Activated T-cell treated with anti-CD3 and anti-CD28 coated beads for 48 hours (primary cell): ENCODE results near the gene NDUFS2.
A peak's percentile ranks its signal among the peaks of the same experiment; 100 is the strongest.

Source experiments
- DNase-seq: peaks from one replicate; pipeline ENCODE4 v3.0.0-alpha.2; 2020; ENCODE audit warnings: low read depth

Gene NDUFS2

DNA sequence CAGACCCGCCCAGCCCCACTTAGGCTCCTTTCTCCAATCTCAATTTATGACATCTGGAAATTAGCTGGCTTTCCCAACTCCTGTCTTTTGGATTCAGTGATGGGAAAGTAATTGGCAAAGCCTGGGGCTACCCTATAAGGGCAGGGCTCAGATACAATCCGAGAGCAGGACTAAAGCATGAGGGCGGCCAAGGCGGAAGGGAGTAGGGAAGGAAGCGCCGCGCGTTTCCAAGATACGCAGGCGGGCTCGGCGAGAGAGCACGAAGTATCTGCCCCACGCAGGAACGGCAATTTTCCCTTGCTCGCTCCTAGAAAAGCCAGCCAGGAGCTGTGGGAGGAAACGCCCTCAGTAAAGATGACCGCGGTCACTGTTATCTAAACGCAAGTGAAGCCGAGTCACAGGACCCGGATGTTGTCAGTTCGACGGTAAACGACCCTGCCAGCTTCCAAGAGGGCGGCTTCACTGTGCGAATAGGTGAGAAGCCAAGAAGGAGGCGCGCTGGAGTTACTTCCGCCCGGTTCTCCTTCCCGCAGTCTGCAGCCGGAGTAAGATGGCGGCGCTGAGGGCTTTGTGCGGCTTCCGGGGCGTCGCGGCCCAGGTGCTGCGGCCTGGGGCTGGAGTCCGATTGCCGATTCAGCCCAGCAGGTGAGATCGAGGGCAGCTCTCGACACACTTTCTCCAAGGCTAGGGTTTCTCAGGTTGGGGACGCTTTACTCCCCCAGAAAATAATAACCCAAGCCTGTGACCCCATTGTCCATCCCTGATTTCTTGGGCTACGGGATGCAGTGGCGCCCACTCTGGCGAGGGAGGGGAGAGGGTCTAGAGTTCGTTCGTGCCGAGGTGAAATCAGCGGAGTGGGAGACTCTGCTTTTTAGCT, at the start of gene NDUFS2:
Gene NDUFS2 (plus strand): TSS at position 532 of the 877 bp plus-strand sequence. CDS start 19 bp downstream, at position 551.
- DNase-seq, result peak; percentile 89

DNA sequence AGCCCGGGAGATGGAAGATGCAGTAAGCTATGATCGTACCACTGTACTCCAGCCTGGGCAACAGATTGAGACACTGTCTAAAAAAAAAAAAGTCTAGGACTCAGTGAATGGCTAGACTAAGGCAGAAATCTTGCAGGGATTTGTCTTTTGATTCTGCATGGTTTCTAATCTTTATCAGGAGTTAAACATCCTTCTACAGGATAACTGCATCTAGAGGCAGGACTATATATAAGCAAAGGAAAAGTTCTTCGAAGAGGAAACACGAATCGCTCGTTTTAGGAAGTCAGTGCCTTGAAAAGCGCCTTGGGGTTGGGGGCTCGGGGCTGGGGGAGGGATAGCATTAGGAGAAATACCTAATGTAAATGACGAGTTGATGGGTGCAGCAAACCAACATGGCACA, 49.0 kb upstream of the NDUFS2 start:
- no peak for DNase-seq

GRCh38 chr1:161153682-161154337, 48.4 kb upstream of the NDUFS2 start, which contains the start of gene UFC1:
Gene UFC1, plus strand, starts transcription at chr1:161153978. Its CDS starts 20 bp downstream, at chr1:161153998.
- DNase-seq, result peak; percentile 68

DNA sequence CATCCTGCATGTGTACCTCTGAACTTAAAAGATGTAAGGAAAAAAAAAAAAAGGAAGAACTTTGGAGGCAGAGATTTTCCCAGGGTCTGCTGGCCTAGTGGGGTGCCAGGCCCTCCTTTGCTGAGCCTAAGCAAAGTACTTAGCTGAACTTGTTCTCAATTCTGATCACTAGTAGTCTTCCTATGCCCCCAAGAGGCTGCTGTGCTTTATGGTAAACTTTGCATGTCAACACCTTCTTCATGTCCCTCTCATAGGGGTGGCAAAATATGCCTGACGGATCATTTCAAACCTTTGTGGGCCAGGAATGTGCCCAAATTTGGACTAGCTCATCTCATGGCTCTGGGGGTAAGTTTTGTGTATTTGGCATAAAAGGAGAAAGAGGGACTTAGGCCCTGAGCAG, 44.3 kb upstream of the NDUFS2 start:
- DNase-seq, result no peak

DNA sequence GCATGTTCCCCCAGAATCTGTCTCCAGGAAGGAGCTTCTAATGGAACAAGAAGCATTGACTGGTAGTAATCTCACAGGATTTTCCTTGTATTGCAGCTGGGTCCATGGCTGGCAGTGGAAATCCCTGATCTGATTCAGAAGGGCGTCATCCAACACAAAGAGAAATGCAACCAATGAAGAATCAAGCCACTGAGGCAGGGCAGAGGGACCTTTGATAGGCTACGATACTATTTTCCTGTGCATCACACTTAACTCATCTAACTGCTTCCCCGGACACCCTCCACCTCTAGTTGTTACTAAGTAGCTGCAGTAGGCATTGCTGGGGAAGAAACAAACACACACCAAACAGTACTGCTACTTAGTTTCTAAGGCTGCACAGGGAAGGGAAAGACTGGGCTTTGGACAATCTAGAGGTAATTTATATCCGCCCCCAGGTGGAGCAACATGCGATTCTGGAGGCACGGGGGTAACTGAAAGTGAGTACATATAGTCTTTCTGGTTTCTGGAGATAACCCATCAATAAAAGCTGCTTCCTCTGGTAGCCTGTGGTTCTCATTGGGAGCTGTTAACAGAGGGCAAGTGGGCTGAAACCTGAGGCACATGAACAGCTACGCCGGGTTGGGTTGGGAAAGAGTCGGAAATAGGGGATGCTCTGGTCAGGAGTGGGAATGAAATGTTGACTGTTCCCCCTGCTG, 43.7 kb upstream of the NDUFS2 start:
- no peak for DNase-seq

GRCh38 chr1:161159087-161159912, 42.9 kb upstream of the NDUFS2 start, which contains the start of gene USP21:
Gene USP21, plus strand, starts transcription at chr1:161159500. Its CDS starts 1,141 bp downstream, at chr1:161160641.
- peak; percentile 89 for DNase-seq

GRCh38 chr1:161159913-161160243, 42.3 kb upstream of the NDUFS2 start:
- DNase-seq, result no peak

GRCh38 chr1:161160671-161161145, 41.5 kb upstream of the NDUFS2 start:
- no peak for DNase-seq

- no peak for DNase-seq
Measured at GRCh38 chr1:161161652-161162051, 40.5 kb upstream of the NDUFS2 start.

DNA sequence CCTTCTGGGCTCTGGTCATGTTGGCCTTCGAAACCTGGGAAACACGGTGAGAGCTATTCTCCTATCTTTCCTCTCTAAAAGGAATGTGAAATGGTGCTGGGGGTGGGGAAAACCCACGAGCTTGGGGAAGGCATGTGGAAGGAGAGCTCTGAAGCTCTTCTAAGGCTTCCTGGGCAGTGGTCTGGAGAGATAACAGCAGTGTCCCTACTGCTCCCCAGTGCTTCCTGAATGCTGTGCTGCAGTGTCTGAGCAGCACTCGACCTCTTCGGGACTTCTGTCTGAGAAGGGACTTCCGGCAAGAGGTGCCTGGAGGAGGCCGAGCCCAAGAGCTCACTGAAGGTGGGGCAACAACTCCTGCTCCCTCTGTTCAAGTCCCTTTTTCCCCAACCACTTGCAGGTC, 40.1 kb upstream of the NDUFS2 start:
- DNase-seq, result no peak

GRCh38 chr1:161162806-161163205, 39.4 kb upstream of the NDUFS2 start:
- no peak for DNase-seq

DNA sequence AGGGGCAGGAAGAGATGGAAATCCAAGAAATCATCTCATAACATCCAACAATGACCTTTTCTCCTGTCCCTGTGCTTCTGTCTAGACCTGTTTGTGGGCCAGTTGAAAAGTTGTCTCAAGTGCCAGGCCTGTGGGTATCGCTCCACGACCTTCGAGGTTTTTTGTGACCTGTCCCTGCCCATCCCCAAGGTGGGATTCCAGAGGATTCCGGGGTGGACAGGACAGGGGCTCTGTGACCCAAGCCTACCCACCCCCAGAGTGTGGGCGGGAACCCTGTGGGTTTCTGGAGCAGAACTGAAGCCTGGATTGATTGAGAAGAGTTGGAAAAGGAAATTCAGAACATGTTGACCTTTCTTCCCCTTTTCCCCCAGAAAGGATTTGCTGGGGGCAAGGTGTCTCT, 38.4 kb upstream of the NDUFS2 start:
- no peak for DNase-seq

DNA sequence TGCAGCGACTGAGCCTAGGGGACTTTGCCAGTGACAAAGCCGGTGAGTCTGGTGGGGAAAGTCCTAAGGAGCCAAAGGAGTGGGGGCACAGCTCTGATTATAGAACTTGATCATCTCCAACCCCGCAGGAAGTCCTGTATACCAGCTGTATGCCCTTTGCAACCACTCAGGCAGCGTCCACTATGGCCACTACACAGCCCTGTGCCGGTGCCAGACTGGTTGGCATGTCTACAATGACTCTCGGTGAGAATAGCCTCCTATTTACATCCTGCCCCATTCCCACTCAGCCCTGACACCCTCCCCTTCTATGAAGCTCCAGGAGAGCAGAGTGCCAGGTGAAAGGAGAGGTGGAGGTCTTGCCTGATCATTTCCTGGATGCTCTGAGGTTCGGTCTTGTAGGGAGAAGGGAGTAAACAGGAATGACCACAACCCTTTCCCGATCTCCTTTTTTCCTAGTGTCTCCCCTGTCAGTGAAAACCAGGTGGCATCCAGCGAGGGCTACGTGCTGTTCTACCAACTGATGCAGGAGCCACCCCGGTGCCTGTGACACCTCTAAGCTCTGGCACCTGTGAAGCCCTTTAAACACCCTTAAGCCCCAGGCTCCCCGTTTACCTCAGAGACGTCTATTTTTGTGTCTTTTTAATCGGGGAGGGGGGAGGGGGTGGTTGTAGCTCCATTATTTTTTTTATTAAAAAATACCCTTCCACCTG, 37.1 kb upstream of the NDUFS2 start:
- no peak for DNase-seq

- DNase-seq, result peak; percentile 84
Measured at GRCh38 chr1:161165742-161166668, 36.2 kb upstream of the NDUFS2 start, which contains the start of gene PPOX. Gene PPOX, plus strand, starts transcription at chr1:161166426. Its CDS starts 422 bp downstream, at chr1:161166848.

DNA sequence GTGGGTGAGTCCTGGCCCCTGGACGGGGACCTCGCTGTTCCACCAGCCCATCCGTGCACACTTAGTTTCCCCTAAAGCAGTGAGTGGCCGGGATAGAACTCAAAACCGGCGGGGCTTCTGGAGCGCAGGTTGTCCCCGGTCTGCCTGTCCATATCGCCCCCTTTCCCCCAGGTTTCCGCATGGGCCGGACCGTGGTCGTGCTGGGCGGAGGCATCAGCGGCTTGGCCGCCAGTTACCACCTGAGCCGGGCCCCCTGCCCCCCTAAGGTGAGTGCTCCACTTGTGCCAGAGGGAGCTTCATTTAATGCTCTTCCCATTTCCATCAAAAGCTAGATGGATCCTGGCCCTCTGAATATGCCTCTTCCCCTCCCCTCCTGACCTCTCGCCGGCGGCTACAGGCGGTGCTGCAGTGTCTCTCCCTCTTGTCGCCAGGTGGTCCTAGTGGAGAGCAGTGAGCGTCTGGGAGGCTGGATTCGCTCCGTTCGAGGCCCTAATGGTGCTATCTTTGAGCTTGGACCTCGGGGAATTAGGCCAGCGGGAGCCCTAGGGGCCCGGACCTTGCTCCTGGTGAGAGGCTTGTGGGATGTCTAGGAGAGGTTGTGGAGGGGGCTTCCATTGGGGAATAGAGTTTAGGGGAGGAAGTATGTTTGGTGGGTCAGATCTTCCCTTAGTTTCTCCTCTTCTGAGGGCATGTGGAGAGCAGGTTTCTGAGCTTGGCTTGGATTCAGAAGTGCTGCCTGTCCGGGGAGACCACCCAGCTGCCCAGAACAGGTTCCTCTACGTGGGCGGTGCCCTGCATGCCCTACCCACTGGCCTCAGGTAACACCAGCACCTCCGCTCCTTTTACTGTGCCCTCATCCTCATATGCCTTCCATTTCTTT, 35.3 kb upstream of the NDUFS2 start:
- no peak for DNase-seq

GRCh38 chr1:161168906-161169305, 33.3 kb upstream of the NDUFS2 start:
- no peak for DNase-seq

DNA sequence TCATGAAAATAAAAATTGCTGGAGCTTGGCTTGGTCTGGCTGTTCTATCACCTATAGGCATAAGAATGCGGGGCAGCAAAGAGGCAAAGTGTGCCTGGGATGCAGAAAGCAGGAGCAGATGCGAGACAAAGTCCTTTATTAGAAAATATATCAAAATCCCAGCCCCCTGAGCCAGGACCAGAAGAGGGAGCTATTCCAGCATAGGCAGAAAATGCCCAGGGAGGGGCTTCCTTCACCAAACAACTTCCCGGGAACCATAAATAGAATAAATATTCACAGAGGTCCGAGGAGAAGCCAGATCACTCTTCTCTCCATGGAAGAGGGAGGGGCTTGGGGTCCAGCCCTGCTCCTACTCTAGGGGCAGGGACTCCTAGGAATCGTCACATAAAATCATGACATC, 31.0 kb upstream of the NDUFS2 start:
- DNase-seq, result no peak

- no peak for DNase-seq
Measured at GRCh38 chr1:161171696-161172095, 30.5 kb upstream of the NDUFS2 start.

GRCh38 chr1:161172349-161172748, 29.8 kb upstream of the NDUFS2 start:
- DNase-seq, result no peak
